Renal cortex interstitium (tissue), 15 donors: Measurements from ENCODE around the gene NAA40. TPM values are rescaled to one million over a fixed set of nuclear protein-coding genes. Genes with fewer than 3 reads are reported as not detected.

Experiments used
- DNase-seq, 11 donors: peaks; one replicate each; pipeline ENCODE4 v3.0.0-alpha.2; 2013; ENCODE audit warnings: low read depth in 9 of 11, low spot score in 4 of 11; ENCODE audit errors: extremely low read depth in 1 of 11
- long read RNA-seq, 16 experiments: transcript quantifications; one replicate each; lab custom pipeline, GENCODE V29; 2026
- polyA plus RNA-seq, 3 donors: library from polyadenylated mRNA; unstranded; fragments of 120-200 nt; gene quantifications; one replicate each; pipeline ENCODE4 v1.2.1, GENCODE V29; 2013; ENCODE audit not compliant: insufficient read length in 3 of 3

NAA40 gene
- 10 to 100 TPM; 32.0 to 43.8 (median 32.0) TPM for polyA plus RNA-seq
- long read RNA-seq, donor 1, full-length matches to known transcripts: 7 of 7 reads
- long read RNA-seq, donor 1, partial matches to known transcripts: 0 of 7 reads
- long read RNA-seq, donor 1, other reads (novel, unspliced or antisense): 0 of 7 reads
- long read RNA-seq, donor 2, partial matches to known transcripts: 0 of 5 reads
- long read RNA-seq, donor 2, other reads (novel, unspliced or antisense): 0 of 5 reads
- long read RNA-seq, donor 3, transcript NAA40-202 (8 exons, 3,664 nt): major isoform, 9 of 12 reads
- long read RNA-seq, donor 3, partial matches to known transcripts: 0 of 12 reads
- long read RNA-seq, donor 3, other reads (novel, unspliced or antisense): 0 of 12 reads
- long read RNA-seq, donor 4, full-length matches to known transcripts: 7 of 7 reads
- long read RNA-seq, donor 4, partial matches to known transcripts: 0 of 7 reads
- long read RNA-seq, donor 4, other reads (novel, unspliced or antisense): 0 of 7 reads
- long read RNA-seq, donor 5: 0 reads
- long read RNA-seq, donor 6, full-length matches to known transcripts: 10 of 16 reads
- long read RNA-seq, donor 6, partial matches to known transcripts: 6 of 16 reads
- long read RNA-seq, donor 6, other reads (novel, unspliced or antisense): 0 of 16 reads
- long read RNA-seq, donor 7, transcript NAA40-202 (8 exons, 3,664 nt): major isoform, 7 of 8 reads
- long read RNA-seq, donor 7, partial matches to known transcripts: 0 of 8 reads
- long read RNA-seq, donor 7, other reads (novel, unspliced or antisense): 0 of 8 reads
- long read RNA-seq, donor 8, transcript NAA40-202 (8 exons, 3,664 nt): major isoform, 17 of 23 reads
- long read RNA-seq, donor 8, partial matches to known transcripts: 0 of 23 reads
- long read RNA-seq, donor 8, other reads (novel, unspliced or antisense): 0 of 23 reads
- long read RNA-seq, donor 9, transcript NAA40-202 (8 exons, 3,664 nt): major isoform, 7 of 29 reads
- long read RNA-seq, donor 9, partial matches to known transcripts: 20 of 29 reads
- long read RNA-seq, donor 9, other reads (novel, unspliced or antisense): 0 of 29 reads
- long read RNA-seq, donor 10, transcript NAA40-202 (8 exons, 3,664 nt): major isoform, 6 of 7 reads
- long read RNA-seq, donor 10, partial matches to known transcripts: 0 of 7 reads
- long read RNA-seq, donor 10, other reads (novel, unspliced or antisense): 0 of 7 reads
- long read RNA-seq, donor 11, transcript NAA40-202 (8 exons, 3,664 nt): major isoform, 5 of 16 reads
- long read RNA-seq, donor 11, partial matches to known transcripts: 10 of 16 reads
- long read RNA-seq, donor 11, other reads (novel, unspliced or antisense): 0 of 16 reads
- long read RNA-seq, donor 12, full-length matches to known transcripts: 5 of 5 reads
- long read RNA-seq, donor 12, partial matches to known transcripts: 0 of 5 reads
- long read RNA-seq, donor 12, other reads (novel, unspliced or antisense): 0 of 5 reads
- long read RNA-seq, donor 13: 0 reads
- long read RNA-seq, donor 14, partial matches to known transcripts: 14 of 18 reads
- long read RNA-seq, donor 14, other reads (novel, unspliced or antisense): 0 of 18 reads
- long read RNA-seq, donor 15, transcript NAA40-202 (8 exons, 3,664 nt): major isoform, 6 of 8 reads
- long read RNA-seq, donor 15, partial matches to known transcripts: 0 of 8 reads
- long read RNA-seq, donor 15, other reads (novel, unspliced or antisense): 0 of 8 reads
- long read RNA-seq, donor 16, full-length matches to known transcripts: 24 of 103 reads
- long read RNA-seq, donor 16, partial matches to known transcripts: 79 of 103 reads
- long read RNA-seq, donor 16, other reads (novel, unspliced or antisense): 0 of 103 reads

- peak in 10 of 11 donors; percentile 84 to 95 (median 92) for DNase-seq
These were observed at the start of gene NAA40 for GRCh38 chr11:63938479-63939396. Gene NAA40, plus strand, starts transcription at chr11:63939002. Its CDS starts 95 bp downstream, at chr11:63939097.

GRCh38 chr11:63889344-63889743, 49.5 kb upstream of the NAA40 start:
- DNase-seq: no peak

- no peak for DNase-seq
These were observed 48.4 kb upstream of the NAA40 start for GRCh38 chr11:63890368-63890767.

- no peak for DNase-seq
These were observed 46.6 kb upstream of the NAA40 start for GRCh38 chr11:63892228-63892627.

GRCh38 chr11:63893355-63893754, 45.4 kb upstream of the NAA40 start:
- DNase-seq: no peak

- no peak for DNase-seq
These were observed 42.7 kb upstream of the NAA40 start for GRCh38 chr11:63896071-63896470.

GRCh38 chr11:63897459-63898146, 41.2 kb upstream of the NAA40 start:
- no peak for DNase-seq

GRCh38 chr11:63901660-63902059, 37.1 kb upstream of the NAA40 start:
- no peak for DNase-seq

- DNase-seq: no peak
These were observed 34.9 kb upstream of the NAA40 start for GRCh38 chr11:63903884-63904283.

GRCh38 chr11:63904743-63905142, 34.1 kb upstream of the NAA40 start:
- DNase-seq: no peak

GRCh38 chr11:63905179-63905578, 33.6 kb upstream of the NAA40 start:
- no peak for DNase-seq

GRCh38 chr11:63906087-63906486, 32.7 kb upstream of the NAA40 start:
- no peak for DNase-seq

GRCh38 chr11:63906585-63906984, 32.2 kb upstream of the NAA40 start:
- DNase-seq: no peak

GRCh38 chr11:63907063-63907462, 31.7 kb upstream of the NAA40 start:
- DNase-seq: no peak

- DNase-seq: peak in 1 of 11 donors; percentile 58
These were observed 30.8 kb upstream of the NAA40 start for GRCh38 chr11:63907808-63908530.
